Measurements from ENCODE around the gene PIP5KL1. TPM values are rescaled to one million over a fixed set of nuclear protein-coding genes. Genes with fewer than 3 reads are reported as not detected.
A peak's percentile ranks its signal among the peaks of the same experiment; 100 is the strongest.

PIP5KL1 gene
- total RNA-seq, 1 experiment from 2014 or later, result 3.8 TPM

- no peak for DNase-seq (ENCODE audit: low spot score)
These were observed 19.4 kb upstream of the PIP5KL1 start for GRCh38 chr9:127949827-127950512.

DNA sequence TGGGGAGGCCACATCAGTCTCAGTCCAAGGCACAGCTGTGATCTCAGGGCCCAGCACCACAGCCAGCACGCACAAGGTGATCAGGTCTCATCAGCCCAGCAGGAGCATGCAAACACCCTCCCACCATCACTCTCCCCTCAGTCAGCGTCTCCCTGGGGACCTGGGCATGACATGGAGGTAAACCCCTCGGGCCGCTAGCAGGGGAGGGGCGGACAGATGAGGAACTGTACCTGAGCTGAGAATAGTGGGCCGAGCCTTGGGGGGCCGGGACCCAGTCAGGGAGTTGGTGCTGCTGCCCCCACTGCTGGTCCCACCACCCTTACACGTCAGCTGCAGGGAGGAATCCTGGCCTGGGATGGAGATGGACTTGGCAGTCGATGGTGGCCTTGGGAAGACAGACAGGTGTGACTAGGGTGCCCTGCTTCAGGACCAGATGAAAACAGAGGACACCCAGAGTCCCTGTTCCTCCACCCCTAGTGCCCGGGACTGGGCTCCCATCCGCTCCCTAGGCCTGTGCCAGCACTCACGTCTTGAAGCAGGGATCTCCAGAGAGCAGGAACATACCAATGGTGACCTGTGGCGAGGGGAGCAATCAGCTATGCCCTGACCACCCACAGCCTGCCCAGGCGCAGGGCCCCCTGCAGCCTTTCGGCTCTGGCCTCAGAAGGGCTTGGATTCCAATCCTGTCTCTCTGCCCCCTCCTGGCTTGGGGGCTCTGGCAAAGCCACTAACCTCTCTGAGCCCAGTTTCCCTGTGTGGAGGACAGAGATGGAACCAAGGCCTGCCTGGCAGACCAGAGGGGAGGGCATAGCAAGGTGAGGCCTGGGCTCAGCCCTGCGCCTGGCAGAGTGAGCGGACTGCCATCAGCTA lies 17.5 kb upstream of the PIP5KL1 start:
- no peak for DNase-seq (ENCODE audit: low spot score)

GRCh38 chr9:127946728-127947127 lies 16.2 kb upstream of the PIP5KL1 start:
- no peak for DNase-seq (ENCODE audit: low spot score)

- DNase-seq (ENCODE audit: low spot score), result no peak
These were observed 15.4 kb upstream of the PIP5KL1 start for GRCh38 chr9:127945942-127946341.

- no peak for DNase-seq (ENCODE audit: low spot score)
These were observed 14.8 kb upstream of the PIP5KL1 start for GRCh38 chr9:127945338-127945737.

GRCh38 chr9:127944586-127945218 lies 14.1 kb upstream of the PIP5KL1 start:
- no peak for DNase-seq (ENCODE audit: low spot score)

DNA sequence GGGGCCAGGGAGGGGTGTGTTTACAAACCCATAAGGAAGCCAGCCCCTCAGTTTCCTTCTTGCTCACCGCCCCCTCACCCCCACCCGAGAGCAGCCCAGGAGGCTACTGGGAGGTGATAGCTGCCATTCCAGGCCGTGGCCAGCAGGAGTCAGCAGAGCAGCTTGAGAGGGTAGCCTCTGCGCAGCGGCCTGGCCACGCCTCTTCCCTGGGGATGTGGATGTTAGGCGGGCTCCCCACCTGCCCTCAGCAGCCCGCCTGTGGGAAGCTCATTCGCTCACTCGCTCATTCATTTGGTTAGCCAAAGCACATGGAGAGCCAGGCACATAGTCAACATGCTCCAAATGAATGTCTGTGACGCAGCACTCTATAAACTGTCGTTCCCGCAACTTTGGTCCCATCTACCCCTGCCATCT lies 13.2 kb upstream of the PIP5KL1 start:
- DNase-seq (ENCODE audit: low spot score), result peak; percentile 89

DNA sequence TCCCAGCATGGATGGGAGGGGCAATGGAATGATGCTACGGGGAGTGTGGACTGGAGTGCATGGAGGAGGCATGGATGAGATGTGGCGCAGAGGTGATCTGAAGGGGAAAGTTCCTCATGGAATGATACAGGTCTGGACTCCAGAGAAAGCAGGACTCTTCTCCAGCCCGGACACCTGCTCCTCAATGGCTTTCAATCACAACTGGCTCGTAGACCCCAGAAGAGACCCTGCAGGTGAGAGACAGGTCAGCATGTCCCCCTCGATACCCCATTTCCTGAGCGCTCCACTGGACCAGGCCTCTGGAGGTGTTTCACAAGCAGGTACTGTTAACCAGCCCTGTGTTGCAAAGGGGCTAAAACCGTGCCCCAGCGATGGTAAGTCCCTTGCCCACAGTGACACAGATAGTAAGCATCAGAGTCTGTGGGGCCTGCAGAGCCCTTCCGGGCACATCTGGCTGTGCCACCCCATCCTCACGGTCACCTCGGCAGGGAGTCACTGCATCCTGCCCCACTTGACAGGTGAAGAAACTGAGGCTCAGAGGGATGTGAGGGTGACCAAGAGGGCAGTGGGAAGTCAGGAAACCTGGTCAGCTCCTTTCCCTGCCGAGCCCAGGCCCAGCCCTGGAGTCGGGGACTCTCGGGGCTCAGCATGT lies 12.6 kb upstream of the PIP5KL1 start:
- no peak for DNase-seq (ENCODE audit: low spot score)

- peak; percentile 57 for DNase-seq (ENCODE audit: low spot score)
These were observed 11.8 kb upstream of the PIP5KL1 start for GRCh38 chr9:127942216-127943010.

- DNase-seq (ENCODE audit: low spot score), result no peak
These were observed 11.3 kb upstream of the PIP5KL1 start for GRCh38 chr9:127941961-127942215.

GRCh38 chr9:127941062-127941960 lies 10.7 kb upstream of the PIP5KL1 start:
- DNase-seq (ENCODE audit: low spot score), result no peak

- DNase-seq (ENCODE audit: low spot score), result no peak
These were observed 10.0 kb upstream of the PIP5KL1 start for GRCh38 chr9:127940593-127940992.

DNA sequence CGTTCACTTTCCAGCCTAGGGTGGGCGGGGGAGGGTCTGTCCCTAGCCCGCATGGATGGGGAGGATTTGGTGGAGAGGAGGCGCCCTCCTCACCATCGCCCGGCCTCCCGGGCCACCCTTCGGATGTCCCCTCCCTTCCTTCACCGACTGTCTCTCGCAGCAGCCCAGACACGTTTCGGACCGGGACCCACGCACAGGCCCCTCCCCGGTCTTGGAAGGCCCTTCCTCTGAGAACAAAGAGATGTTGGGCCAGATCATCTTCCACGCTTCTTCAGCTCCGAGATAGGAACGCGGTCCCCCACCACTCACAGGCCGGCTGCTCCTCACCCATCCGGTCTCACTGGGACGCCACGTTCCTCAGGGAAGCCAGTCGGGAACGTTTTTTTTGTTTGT lies 7.7 kb upstream of the PIP5KL1 start:
- no peak for DNase-seq (ENCODE audit: low spot score)

DNA sequence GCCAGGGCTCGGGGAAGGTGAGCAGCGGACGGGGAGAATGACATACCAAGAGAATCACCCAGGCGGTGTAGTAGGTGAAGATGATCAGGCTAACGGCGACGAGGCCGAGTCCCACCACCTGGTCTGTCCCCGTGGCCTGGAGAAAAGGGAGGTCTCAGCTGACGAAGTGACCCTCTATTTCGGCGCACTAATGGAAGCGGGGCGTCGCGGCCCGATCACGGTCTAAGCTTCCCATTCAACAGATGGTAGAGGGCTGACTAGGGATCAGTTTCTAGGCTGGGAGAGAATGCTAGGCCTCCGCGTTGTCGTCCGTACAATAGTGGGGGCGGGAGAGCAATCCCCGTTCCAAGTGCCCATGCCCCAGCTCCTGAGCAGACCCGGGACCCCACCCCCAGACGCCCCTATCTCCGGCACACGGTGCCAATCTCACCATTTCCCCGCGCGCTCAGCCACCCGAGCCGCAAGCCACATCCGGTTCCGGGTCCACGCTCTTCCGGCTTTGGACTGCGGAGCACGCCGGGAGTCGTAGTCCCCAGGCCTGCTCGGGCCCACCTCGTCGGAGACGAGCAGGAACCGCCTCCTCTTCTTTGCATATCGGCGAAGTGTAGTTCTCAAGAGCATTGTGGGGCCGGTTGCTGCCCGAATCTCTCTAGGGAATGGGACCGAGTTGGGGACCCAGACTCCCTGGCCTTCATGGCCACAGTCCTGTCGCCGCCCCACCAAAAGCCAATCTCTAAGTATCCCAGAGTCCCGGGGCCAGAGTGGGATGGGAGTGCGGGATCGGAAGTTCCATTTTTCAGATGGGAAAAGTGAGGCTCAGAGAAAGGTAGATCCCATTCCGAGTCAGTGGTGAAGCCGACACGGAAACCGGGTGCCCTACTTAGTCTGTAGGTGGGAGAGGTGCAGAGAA lies 7.1 kb upstream of the PIP5KL1 start, which contains the start of gene DPM2:
Gene DPM2, minus strand, starts transcription at position 467 of the 910 bp plus-strand sequence. Its CDS starts 34 bp downstream, at position 433.
- DNase-seq (ENCODE audit: low spot score), result peak; percentile 86

GRCh38 chr9:127937056-127937387 lies 6.4 kb upstream of the PIP5KL1 start:
- DNase-seq (ENCODE audit: low spot score), result peak; percentile 22

DNA sequence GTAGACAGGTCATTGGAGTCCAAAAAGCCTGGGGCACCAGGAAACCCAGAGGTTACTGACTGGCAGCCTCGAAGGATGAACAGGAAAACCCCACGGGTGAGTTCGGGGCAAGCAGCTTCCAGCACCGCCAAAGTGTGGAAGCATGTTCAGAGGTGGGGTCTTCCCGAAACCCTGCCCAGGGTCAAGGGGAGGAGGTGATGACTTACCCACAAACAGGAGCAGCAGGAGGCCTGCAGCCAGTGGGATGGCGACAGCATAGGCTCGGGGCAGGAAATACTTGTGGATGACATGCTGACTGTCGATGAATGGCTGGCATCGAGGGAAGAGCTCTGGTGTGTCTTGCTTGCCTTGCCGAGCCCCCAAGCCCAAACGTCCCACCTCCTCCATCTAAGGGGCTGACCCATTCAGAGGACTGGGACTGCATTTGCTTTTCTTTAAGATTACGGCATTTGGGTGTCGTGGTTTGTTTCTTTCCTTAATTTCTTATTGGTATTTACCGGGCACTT lies 5.8 kb upstream of the PIP5KL1 start:
- DNase-seq (ENCODE audit: low spot score), result no peak

- DNase-seq (ENCODE audit: low spot score), result no peak
These were observed 5.2 kb upstream of the PIP5KL1 start for GRCh38 chr9:127935765-127936221.

- DNase-seq (ENCODE audit: low spot score), result no peak
These were observed 4.4 kb upstream of the PIP5KL1 start for GRCh38 chr9:127934986-127935385.

DNA sequence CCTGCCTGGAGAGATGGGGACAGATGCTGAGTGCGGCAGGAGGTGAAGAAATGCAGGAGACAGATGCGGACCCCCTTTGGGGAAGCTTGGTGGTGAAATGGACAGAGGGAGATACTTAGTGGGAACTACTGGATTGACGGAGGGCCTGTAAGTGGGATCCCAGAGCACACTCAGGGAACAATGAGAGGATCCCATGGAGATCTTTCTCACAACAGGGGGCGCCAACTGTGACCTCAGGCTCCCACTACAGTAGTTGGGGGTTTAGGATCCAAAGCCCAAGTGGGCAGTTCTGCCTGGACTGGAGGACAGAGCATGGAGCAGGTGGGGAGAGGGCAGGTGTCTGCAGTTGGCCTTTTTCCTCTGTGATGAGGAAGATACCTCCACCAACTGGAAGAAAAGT lies 3.7 kb upstream of the PIP5KL1 start:
- no peak for DNase-seq (ENCODE audit: low spot score)
